AG09309 (cell line): ENCODE data around the gene HPSE2.

Experiments
- DNase-seq: peaks from one replicate; pipeline ENCODE4 v3.0.0-alpha.2; 2010; ENCODE audit warnings: low read depth
- H3K4me3 ChIP-seq: 2 replicates; pipeline ENCODE4 v1.5.1; 2011; ENCODE audit warnings: mild to moderate bottlenecking, low read depth, low read length, moderate library complexity; ENCODE audit not compliant: control insufficient read depth
- TF ChIP-seq, protein P1 (sequence below): IDR thresholded peaks from 2 replicates; pipeline ENCODE4 v1.5.1; 2011; ENCODE audit warnings: mild to moderate bottlenecking, low read depth, low read length, inconsistent platforms; ENCODE audit not compliant: insufficient read depth, control insufficient read depth; ENCODE audit errors: missing control alignments

The HPSE2 gene

GRCh38 chr10:99010286-99010685 is 225.4 kb downstream of the HPSE2 start:
- no peak for DNase-seq
- no peak overlapping the region for H3K4me3 ChIP-seq
- TF ChIP-seq, protein P1, sequence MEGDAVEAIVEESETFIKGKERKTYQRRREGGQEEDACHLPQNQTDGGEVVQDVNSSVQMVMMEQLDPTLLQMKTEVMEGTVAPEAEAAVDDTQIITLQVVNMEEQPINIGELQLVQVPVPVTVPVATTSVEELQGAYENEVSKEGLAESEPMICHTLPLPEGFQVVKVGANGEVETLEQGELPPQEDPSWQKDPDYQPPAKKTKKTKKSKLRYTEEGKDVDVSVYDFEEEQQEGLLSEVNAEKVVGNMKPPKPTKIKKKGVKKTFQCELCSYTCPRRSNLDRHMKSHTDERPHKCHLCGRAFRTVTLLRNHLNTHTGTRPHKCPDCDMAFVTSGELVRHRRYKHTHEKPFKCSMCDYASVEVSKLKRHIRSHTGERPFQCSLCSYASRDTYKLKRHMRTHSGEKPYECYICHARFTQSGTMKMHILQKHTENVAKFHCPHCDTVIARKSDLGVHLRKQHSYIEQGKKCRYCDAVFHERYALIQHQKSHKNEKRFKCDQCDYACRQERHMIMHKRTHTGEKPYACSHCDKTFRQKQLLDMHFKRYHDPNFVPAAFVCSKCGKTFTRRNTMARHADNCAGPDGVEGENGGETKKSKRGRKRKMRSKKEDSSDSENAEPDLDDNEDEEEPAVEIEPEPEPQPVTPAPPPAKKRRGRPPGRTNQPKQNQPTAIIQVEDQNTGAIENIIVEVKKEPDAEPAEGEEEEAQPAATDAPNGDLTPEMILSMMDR: no peak

- no peak overlapping the region for H3K4me3 ChIP-seq
- DNase-seq: no peak
These were observed 227.6 kb downstream of the HPSE2 start for GRCh38 chr10:99008054-99008453.

DNA sequence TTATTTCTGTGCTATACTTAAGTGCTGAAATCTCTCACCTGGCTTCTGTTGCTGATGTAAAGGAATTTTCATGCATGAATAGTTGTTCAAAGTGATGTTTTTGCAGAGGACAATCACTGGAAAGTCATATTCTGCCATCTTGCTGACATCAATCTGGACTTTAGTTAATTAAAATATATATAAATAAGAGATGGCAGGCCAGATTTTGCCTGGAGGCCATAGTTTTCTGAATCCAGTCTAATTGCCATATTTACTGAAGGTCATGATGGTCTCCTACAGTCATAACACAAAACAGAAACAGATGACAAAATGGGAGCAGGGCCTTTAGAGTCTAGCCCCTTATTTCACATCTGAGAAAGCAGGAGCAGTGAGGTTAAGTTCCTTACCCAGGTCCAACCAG is 228.2 kb downstream of the HPSE2 start:
- TF ChIP-seq, protein P1: no peak
- no peak overlapping the region for H3K4me3 ChIP-seq
- DNase-seq: no peak

More at GRCh38 chr10:99008054-99008453, 227.6 kb downstream of the HPSE2 start:
- TF ChIP-seq, protein P1: no peak

- TF ChIP-seq, protein P1: no peak
- no peak overlapping the region for H3K4me3 ChIP-seq
- no peak for DNase-seq
These were observed 230.4 kb downstream of the HPSE2 start for GRCh38 chr10:99005254-99005653.

DNA sequence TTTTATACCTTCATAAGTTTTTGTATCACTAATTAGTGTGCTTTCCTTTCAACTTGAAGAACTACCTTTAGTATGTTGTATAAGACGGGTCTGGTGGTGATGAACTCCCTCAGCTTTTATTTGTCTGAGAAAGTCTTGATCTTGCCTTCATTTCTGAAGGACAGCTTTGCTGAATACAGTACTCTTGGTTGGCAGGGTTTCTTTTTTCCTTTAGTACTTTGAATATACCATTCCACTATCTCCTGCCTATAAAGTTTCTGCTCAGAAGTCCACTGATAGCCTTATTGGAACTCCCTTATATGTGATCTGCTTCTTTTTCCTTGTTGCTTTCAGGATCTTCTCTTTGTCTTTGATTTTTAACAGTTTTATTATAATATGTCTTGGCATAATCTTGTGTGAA is 230.9 kb downstream of the HPSE2 start:
- no peak for DNase-seq
- no peak overlapping the region for H3K4me3 ChIP-seq
- TF ChIP-seq, protein P1: no peak

DNA sequence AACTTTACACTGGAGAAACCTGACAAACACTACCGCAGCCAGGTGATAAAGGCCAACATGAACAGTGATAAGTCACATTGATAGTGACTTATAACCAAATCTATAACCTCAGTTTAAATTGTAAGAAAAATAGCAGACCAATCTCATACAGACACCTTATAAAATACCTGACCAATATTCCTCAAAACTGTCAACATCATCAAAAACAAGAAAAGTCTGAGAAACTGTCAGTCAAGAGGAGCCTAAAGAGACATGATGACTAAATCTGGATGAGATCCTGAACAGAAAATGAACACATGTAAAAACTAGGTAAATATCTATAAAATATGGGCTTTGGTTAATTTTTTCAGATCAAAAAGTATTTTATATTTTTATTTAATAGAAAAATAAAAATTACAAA is 233.3 kb downstream of the HPSE2 start:
- no peak for DNase-seq
- TF ChIP-seq, protein P1: no peak
- no peak overlapping the region for H3K4me3 ChIP-seq

DNA sequence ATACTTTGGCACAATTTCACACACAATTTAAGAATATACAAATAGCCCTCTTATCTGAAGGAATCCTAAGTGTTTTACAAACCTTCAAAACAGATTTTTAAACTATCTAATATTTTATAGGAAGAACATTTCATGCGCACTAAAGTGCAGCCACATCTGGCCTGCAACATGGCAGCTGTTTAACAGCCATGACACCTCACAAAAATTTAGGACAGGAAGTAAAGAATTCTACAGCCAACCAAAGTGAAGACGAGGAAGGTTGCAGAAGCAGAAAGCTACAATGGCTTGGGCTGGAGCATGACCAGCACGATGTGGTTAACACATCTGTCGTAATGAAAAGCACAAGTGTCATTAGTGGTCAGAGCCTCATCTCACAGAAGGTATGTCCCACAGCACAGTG is 238.1 kb downstream of the HPSE2 start:
- no peak overlapping the region for H3K4me3 ChIP-seq
- TF ChIP-seq, protein P1: no peak
- DNase-seq: no peak
